ENCODE data around the gene ZNF483. TPM values are rescaled to one million over a fixed set of nuclear protein-coding genes. Genes with fewer than 3 reads are reported as not detected.
"Not testable (repeated sequence)": the region's sequence is repeated elsewhere in the genome, so short reads cannot be mapped to it uniquely, and the experiment has no call there.

Gene ZNF483
- total and polyA plus RNA-seq, 2 donors from 2014 or later: 0.43 to 14.5 TPM

DNA sequence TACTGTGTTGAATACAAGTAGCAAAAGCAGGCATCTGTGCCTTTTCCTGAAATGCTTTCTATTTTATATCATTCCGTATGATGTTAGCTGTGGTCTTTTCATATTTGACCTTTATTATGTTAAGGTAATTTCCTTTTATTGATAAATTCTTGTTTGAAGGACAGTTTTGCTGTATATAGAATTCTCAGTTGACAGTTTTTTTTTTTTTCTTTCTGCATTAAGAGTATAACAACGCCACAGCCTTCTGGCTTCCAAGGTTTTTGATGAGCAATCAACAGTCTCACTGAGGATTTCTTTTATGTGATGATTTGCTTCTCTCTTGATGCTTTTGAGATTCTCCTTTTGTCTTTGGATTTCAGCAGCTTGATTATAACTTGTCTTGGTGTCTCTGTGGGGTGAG is 23.6 kb downstream of the ZNF483 start:
- Histone ChIP-seq H3K27me3 (ENCODE audit: control insufficient read depth, insufficient read depth, low read length) (no peaks in the 10 kb centered on the region), H3K27ac (ENCODE audit: low read depth in 2 of 2, low read length in 2 of 2) (no peak overlapping the region), H3K9me3 (ENCODE audit: control insufficient read depth in 2 of 3, insufficient read depth in 1 of 3, low read length in 3 of 3) (peaks cover 0 to 76% (median 34%) of the 10 kb centered on the region in 3 donors), H3K36me3 (ENCODE audit: control insufficient read depth in 2 of 3, insufficient read depth in 3 of 3, low read length in 3 of 3) (peaks cover 0 to 3% (median 0%) of the 10 kb centered on the region in 3 donors), H3K4me3 (ENCODE audit: low read length in 3 of 3) (no peak overlapping the region), H3K9ac (ENCODE audit: low read length in 3 of 3) (no peak overlapping the region), H3K4me1 (ENCODE audit: control insufficient read depth in 2 of 3, insufficient read depth in 2 of 3, low read depth in 1 of 3, low read length in 3 of 3) (no peaks in the 10 kb centered on the region)
- intact Hi-C loops (cut with DNase I): no loop called here
- TF ChIP-seq, protein P1, sequence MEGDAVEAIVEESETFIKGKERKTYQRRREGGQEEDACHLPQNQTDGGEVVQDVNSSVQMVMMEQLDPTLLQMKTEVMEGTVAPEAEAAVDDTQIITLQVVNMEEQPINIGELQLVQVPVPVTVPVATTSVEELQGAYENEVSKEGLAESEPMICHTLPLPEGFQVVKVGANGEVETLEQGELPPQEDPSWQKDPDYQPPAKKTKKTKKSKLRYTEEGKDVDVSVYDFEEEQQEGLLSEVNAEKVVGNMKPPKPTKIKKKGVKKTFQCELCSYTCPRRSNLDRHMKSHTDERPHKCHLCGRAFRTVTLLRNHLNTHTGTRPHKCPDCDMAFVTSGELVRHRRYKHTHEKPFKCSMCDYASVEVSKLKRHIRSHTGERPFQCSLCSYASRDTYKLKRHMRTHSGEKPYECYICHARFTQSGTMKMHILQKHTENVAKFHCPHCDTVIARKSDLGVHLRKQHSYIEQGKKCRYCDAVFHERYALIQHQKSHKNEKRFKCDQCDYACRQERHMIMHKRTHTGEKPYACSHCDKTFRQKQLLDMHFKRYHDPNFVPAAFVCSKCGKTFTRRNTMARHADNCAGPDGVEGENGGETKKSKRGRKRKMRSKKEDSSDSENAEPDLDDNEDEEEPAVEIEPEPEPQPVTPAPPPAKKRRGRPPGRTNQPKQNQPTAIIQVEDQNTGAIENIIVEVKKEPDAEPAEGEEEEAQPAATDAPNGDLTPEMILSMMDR (IDR thresholded peaks at IDR 0.05; ENCODE audit: borderline replicate concordance, extremely low read depth, insufficient read depth): no peak
- FAIRE-seq (no peak), DNase-seq (no peak)

DNA sequence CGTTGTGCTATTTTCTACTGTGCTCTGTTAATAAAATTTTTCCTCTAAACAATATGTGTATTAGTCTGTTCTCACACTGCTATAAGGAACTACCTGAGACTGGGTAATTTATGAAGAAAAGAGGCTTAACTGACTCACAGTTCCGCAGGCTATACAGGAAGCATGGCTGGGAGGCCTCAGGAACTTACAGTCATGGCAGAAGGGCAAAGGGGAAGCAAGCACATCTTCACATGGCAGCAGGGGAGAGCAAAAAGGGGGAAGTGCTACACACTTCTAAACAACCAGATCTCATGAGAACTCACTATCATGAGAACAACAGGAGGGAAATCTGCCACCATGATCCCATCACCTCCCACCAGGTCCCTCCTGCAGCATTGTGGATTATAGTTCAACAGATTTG is 30.4 kb downstream of the ZNF483 start:
- H3K9ac ChIP-seq (ENCODE audit: low read length in 3 of 3); FAIRE-seq; H3K4me3 ChIP-seq (ENCODE audit: low read length in 3 of 3); H3K27ac ChIP-seq (ENCODE audit: low read depth in 2 of 2, low read length in 2 of 2); DNase-seq; H3K36me3 ChIP-seq (ENCODE audit: control insufficient read depth in 2 of 3, insufficient read depth in 3 of 3, low read length in 3 of 3); H3K4me1 ChIP-seq (ENCODE audit: control insufficient read depth in 2 of 3, insufficient read depth in 2 of 3, low read depth in 1 of 3, low read length in 3 of 3); H3K27me3 ChIP-seq (ENCODE audit: control insufficient read depth, insufficient read depth, low read length); intact Hi-C loops (cut with DNase I): not testable (repeated sequence)
- peaks cover 0 to 26% (median 5%) of the 10 kb centered on the region in 3 donors for H3K9me3 ChIP-seq (ENCODE audit: control insufficient read depth in 2 of 3, insufficient read depth in 1 of 3, low read length in 3 of 3)

DNA sequence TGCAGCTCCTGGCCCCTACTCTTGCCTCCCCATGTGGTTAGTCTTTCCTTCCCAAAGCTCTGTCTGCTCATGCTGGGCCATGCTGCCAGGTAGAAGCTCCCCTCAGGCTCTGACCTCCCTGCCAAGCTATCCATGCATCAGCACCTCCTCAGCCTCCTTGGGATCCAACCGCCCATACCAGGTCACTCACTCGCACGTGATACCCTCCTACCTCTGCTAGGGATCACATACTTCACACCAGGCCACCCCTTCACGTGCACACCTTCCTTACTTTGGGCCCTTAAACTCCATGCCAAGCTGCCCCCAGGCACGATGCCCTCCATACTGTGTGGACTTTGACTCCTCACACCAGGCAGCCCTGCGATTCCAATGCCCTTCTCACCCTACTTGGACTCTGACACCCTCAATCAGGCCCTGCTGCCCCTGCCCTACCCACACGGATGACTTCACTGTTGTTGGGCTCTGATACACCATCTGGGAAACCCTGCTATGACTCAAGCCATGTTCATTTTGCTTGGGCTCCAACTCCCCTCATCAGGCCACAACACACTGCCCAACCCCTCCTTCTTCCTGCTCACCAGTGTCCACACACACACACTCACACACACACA is 34.1 kb downstream of the ZNF483 start:
- no peaks in the 10 kb centered on the region for H3K27me3 ChIP-seq (ENCODE audit: control insufficient read depth, insufficient read depth, low read length)
- no peak overlapping the region for H3K9ac ChIP-seq (ENCODE audit: low read length in 3 of 3)
- TF ChIP-seq, protein P1 (IDR thresholded peaks at IDR 0.05; ENCODE audit: borderline replicate concordance, extremely low read depth, insufficient read depth): no peak
- intact Hi-C loops (cut with DNase I): no loop called here
- DNase-seq: no peak
- no peak for FAIRE-seq
- H3K4me3 ChIP-seq (ENCODE audit: low read length in 3 of 3): no peak overlapping the region
- peaks cover 0 to 3% (median 0%) of the 10 kb centered on the region in 3 donors for H3K4me1 ChIP-seq (ENCODE audit: control insufficient read depth in 2 of 3, insufficient read depth in 2 of 3, low read depth in 1 of 3, low read length in 3 of 3)
- peaks cover 0 to 11% (median 0%) of the 10 kb centered on the region in 3 donors for H3K9me3 ChIP-seq (ENCODE audit: control insufficient read depth in 2 of 3, insufficient read depth in 1 of 3, low read length in 3 of 3)
- peaks cover 4 to 8% (median 4%) of the 10 kb centered on the region in 3 donors for H3K36me3 ChIP-seq (ENCODE audit: control insufficient read depth in 2 of 3, insufficient read depth in 3 of 3, low read length in 3 of 3)
- H3K27ac ChIP-seq (ENCODE audit: low read depth in 2 of 2, low read length in 2 of 2): no peak overlapping the region

DNA sequence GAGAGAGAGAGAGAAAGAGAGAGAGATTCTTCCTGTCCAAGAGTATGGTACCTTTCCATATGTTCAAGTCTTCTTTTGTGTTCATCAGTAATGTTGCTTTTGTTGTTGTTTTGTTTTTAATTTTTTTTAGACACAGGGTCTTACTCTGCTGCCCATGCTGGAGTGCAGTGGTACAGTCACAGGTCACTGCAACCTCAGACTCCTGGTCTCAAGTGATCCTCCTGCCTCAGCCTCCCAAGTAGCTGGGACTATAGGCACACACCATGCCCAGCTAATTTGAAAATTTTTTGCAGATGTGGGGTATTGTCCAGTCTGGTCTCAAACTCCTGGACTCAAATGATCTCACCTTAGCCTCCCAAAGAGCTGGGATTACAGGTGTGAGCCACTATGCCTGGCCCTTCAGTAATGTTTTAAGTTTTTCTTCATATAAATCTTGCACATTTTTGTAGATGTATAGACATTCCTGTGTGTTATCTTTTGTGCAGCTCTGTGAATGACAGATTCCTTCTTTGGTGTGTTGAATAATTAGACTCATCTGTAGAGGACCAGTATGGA is 36.3 kb downstream of the ZNF483 start:
- DNase-seq: no peak
- intact Hi-C loops (cut with DNase I): no loop called here

More for the DNA sequence above, 36.3 kb downstream of the ZNF483 start:
- peaks cover 0 to 3% (median 0%) of the 10 kb centered on the region in 3 donors for H3K9me3 ChIP-seq (ENCODE audit: control insufficient read depth in 2 of 3, insufficient read depth in 1 of 3, low read length in 3 of 3)
- no peak overlapping the region for H3K9ac ChIP-seq (ENCODE audit: low read length in 3 of 3)
- TF ChIP-seq, protein P1 (IDR thresholded peaks at IDR 0.05; ENCODE audit: borderline replicate concordance, extremely low read depth, insufficient read depth): no peak
- no peak overlapping the region for H3K27ac ChIP-seq (ENCODE audit: low read depth in 2 of 2, low read length in 2 of 2)
- H3K27me3 ChIP-seq (ENCODE audit: control insufficient read depth, insufficient read depth, low read length): no peaks in the 10 kb centered on the region
- H3K4me3 ChIP-seq (ENCODE audit: low read length in 3 of 3): no peak overlapping the region
- H3K4me1 ChIP-seq (ENCODE audit: control insufficient read depth in 2 of 3, insufficient read depth in 2 of 3, low read depth in 1 of 3, low read length in 3 of 3): peaks cover 0 to 3% (median 0%) of the 10 kb centered on the region in 3 donors
- H3K36me3 ChIP-seq (ENCODE audit: control insufficient read depth in 2 of 3, insufficient read depth in 3 of 3, low read length in 3 of 3): peaks cover 6 to 21% (median 10%) of the 10 kb centered on the region in 3 donors
- no peak for FAIRE-seq

Data from kidney (tissue), 14 donors.